K562 (cell line): ENCODE data around the gene IRF2BP2. TPM values are rescaled to one million over a fixed set of nuclear protein-coding genes. Genes with fewer than 3 reads are reported as not detected.

Source experiments
- CGGBP1 ChIP-seq: fragments of 250-450 bp; sonication (Bioruptor Pico); IDR thresholded peaks from 2 replicates; pipeline ENCODE4 v1.9.0; 2021; ENCODE audit warnings: mild to moderate bottlenecking
- E4F1 ChIP-seq: fragments of 250-450 bp; sonication (Bioruptor Pico); IDR thresholded peaks from 2 replicates; pipeline ENCODE4 v1.5.0; 2021; ENCODE audit warnings: mild to moderate bottlenecking, borderline replicate concordance
- GATAD2A ChIP-seq: fragments of 450-650 bp; IDR thresholded peaks from 2 replicates; pipeline ENCODE4 v1.6.1; 2017
- HLTF ChIP-seq: fragments of 450-650 bp; IDR thresholded peaks from 2 replicates; pipeline ENCODE4 v1.6.1; 2016
- MEF2A ChIP-seq: IDR thresholded peaks from 2 replicates; pipeline ENCODE4 v1.6.1; 2011; ENCODE audit warnings: low read depth, mild to moderate bottlenecking, low read length, moderate library complexity; ENCODE audit not compliant: control insufficient read depth
- MNT ChIP-seq, 2 experiments: fragments of 450-650 bp; conservative IDR thresholded peaks; 2 replicates each; pipeline ENCODE4 v1.6.1; 2017; ENCODE audit warnings: mild to moderate bottlenecking in 2 of 2, moderate library complexity in 2 of 2
- PHB2 ChIP-seq: fragments of 450-650 bp; IDR thresholded peaks from 2 replicates; pipeline ENCODE4 v1.6.1; 2017; ENCODE audit warnings: low read depth
- POLR2B ChIP-seq: fragments of 450-650 bp; IDR thresholded peaks from 2 replicates; pipeline ENCODE4 v1.6.1; 2018; ENCODE audit warnings: low read depth; ENCODE audit not compliant: partially characterized antibody
- SIX5 ChIP-seq, 2 experiments: IDR thresholded peaks; 2 replicates each; pipeline ENCODE4 v1.6.1; 2011; ENCODE audit warnings: low read length in 2 of 2, borderline replicate concordance in 1 of 2, low read depth in 1 of 2, mild to moderate bottlenecking in 1 of 2, moderate library complexity in 1 of 2; ENCODE audit not compliant: insufficient read depth in 1 of 2
- SRSF9 ChIP-seq: fragments of 200-400 bp; formaldehyde crosslinking; IDR thresholded peaks from 2 replicates; pipeline ENCODE4 v1.6.1; 2017; ENCODE audit warnings: low read depth, low read length, borderline replicate concordance
- TRIM24 ChIP-seq, 2 experiments: fragments of 450-650 bp; IDR thresholded peaks; 2 replicates each; pipeline ENCODE4 v1.6.1; 2016
- ZFP1 ChIP-seq: fragments of 450-650 bp; formaldehyde crosslinking; IDR thresholded peaks from 2 replicates; pipeline ENCODE4 v1.4.0; 2020; ENCODE audit warnings: mild to moderate bottlenecking, mixed read lengths
- ZNF316 ChIP-seq: fragments of 450-650 bp; IDR thresholded peaks from 2 replicates; pipeline ENCODE4 v1.6.1; 2016
- ZNF444 ChIP-seq: fragments of 250-450 bp; sonication (Bioruptor Pico); IDR thresholded peaks from 2 replicates; pipeline ENCODE4 v1.4.0; 2020; ENCODE audit warnings: mild to moderate bottlenecking, moderate library complexity
- ZNF668 ChIP-seq: fragments of 250-450 bp; sonication (Bioruptor Pico); IDR thresholded peaks from 2 replicates; pipeline ENCODE4 v1.8.0; 2022; ENCODE audit warnings: mild to moderate bottlenecking, inconsistent platforms
- ZNF696 ChIP-seq: fragments of 250-450 bp; sonication (Bioruptor Pico); conservative IDR thresholded peaks from 2 replicates; pipeline ENCODE4 v1.4.0; 2020; ENCODE audit warnings: mild to moderate bottlenecking, moderate library complexity
- polyA plus RNA-seq, 8 experiments: library from polyadenylated mRNA; depleted of rRNA in 4 of 8; stranded (reverse) in 5 of 8; unstranded in 3 of 8; fragments of >200 nt; fragmentation: Nextera tagmentation in 2 of 8; fragmentation: Illumina TruSeq in 1 of 8; extraction: Ambion mirVana in 2 of 8; extraction: Trizol in 1 of 8; gene quantifications; 2 replicates each; pipeline versions ENCODE4 v1.2.1 to v1.2.3, GENCODE V29; 2011 to 2014; ENCODE audit warnings: inconsistent platforms in 1 of 8, missing spikeins in 1 of 8
- total RNA-seq, 7 experiments: library from RNA; depleted of rRNA in 6 of 7; stranded (reverse); fragments of >200 nt in 6 of 7; fragmentation: Illumina TruSeq in 2 of 7; extraction: Trizol in 2 of 7; gene quantifications; 2 replicates each; pipeline versions ENCODE4 v1.2.1 to v1.2.3, GENCODE V29; 2011 to 2021; ENCODE audit warnings: low replicate concordance in 1 of 7
- TF ChIP-seq, protein P1 (sequence below): sonication (generic); formaldehyde crosslinking; IDR thresholded peaks from 2 replicates; pipeline ENCODE4 v1.8.1; 2023; ENCODE audit warnings: mild to moderate bottlenecking, missing genetic modification reagents
- TF ChIP-seq, protein P2 (sequence below), 2 experiments: fragments of 450-650 bp; IDR thresholded peaks; 2 replicates each; pipeline ENCODE4 v1.6.1; 2018; ENCODE audit warnings: mild to moderate bottlenecking in 2 of 2, low read depth in 1 of 2; ENCODE audit not compliant: partially characterized antibody in 2 of 2

The IRF2BP2 gene
- total and polyA plus RNA-seq, 9 of the 15 experiments (the other 6 are each of a cell fraction or from before 2014, with no cell fraction given), result 7.7 to 68.6 (median 22.1) TPM

GRCh38 chr1:234610061-234610665 lies at the start of gene IRF2BP2 (continued):
- TF ChIP-seq CGGBP1 (CRISPR knock-in tag) (no peak), ZNF696 (CRISPR knock-in tag) (no peak), ZFP1 (CRISPR knock-in tag) (no peak), ZNF668 (no peak), MNT (conservative IDR thresholded peaks at IDR 0.05) (no peak), ZNF444 (CRISPR knock-in tag) (peak; percentile 91), PHB2 (no peak), MEF2A (no peak), TRIM24 (IDR thresholded peaks at IDR 0.05) (0 out of 4 replicates have a peak, but pooled peaks of 1 of the 2 experiments have one; percentile 24), GATAD2A (no peak), SRSF9 (no peak), SIX5 (IDR thresholded peaks at IDR 0.05; ENCODE audit: borderline replicate concordance in 1 of 2, insufficient read depth in 1 of 2, low read depth in 1 of 2, low read length in 2 of 2) (no peak), POLR2B (no peak), E4F1 (peak; percentile 70; the same call in 1 of the 2 replicates), ZNF316 (no peak), HLTF (no peak)
- TF ChIP-seq, protein P1, sequence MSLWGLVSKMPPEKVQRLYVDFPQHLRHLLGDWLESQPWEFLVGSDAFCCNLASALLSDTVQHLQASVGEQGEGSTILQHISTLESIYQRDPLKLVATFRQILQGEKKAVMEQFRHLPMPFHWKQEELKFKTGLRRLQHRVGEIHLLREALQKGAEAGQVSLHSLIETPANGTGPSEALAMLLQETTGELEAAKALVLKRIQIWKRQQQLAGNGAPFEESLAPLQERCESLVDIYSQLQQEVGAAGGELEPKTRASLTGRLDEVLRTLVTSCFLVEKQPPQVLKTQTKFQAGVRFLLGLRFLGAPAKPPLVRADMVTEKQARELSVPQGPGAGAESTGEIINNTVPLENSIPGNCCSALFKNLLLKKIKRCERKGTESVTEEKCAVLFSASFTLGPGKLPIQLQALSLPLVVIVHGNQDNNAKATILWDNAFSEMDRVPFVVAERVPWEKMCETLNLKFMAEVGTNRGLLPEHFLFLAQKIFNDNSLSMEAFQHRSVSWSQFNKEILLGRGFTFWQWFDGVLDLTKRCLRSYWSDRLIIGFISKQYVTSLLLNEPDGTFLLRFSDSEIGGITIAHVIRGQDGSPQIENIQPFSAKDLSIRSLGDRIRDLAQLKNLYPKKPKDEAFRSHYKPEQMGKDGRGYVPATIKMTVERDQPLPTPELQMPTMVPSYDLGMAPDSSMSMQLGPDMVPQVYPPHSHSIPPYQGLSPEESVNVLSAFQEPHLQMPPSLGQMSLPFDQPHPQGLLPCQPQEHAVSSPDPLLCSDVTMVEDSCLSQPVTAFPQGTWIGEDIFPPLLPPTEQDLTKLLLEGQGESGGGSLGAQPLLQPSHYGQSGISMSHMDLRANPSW (CRISPR knock-in tag), result 0 out of 2 replicates have a peak, but pooled peaks have one; percentile 71
- TF ChIP-seq, protein P2, sequence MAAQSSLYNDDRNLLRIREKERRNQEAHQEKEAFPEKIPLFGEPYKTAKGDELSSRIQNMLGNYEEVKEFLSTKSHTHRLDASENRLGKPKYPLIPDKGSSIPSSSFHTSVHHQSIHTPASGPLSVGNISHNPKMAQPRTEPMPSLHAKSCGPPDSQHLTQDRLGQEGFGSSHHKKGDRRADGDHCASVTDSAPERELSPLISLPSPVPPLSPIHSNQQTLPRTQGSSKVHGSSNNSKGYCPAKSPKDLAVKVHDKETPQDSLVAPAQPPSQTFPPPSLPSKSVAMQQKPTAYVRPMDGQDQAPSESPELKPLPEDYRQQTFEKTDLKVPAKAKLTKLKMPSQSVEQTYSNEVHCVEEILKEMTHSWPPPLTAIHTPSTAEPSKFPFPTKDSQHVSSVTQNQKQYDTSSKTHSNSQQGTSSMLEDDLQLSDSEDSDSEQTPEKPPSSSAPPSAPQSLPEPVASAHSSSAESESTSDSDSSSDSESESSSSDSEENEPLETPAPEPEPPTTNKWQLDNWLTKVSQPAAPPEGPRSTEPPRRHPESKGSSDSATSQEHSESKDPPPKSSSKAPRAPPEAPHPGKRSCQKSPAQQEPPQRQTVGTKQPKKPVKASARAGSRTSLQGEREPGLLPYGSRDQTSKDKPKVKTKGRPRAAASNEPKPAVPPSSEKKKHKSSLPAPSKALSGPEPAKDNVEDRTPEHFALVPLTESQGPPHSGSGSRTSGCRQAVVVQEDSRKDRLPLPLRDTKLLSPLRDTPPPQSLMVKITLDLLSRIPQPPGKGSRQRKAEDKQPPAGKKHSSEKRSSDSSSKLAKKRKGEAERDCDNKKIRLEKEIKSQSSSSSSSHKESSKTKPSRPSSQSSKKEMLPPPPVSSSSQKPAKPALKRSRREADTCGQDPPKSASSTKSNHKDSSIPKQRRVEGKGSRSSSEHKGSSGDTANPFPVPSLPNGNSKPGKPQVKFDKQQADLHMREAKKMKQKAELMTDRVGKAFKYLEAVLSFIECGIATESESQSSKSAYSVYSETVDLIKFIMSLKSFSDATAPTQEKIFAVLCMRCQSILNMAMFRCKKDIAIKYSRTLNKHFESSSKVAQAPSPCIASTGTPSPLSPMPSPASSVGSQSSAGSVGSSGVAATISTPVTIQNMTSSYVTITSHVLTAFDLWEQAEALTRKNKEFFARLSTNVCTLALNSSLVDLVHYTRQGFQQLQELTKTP (IDR thresholded peaks at IDR 0.05; ENCODE audit: low read depth in 1 of 2, partially characterized antibody in 2 of 2), result peak; percentile 77 to 85
